Amygdala (tissue), 56 donors: ENCODE results near the gene MTSS2.

ENCODE experiments used
- DNase-seq, 56 donors: peaks; one replicate each; lab custom pipeline; 2025; lab: John Stamatoyannopoulos, UW

Gene MTSS2, protein sequence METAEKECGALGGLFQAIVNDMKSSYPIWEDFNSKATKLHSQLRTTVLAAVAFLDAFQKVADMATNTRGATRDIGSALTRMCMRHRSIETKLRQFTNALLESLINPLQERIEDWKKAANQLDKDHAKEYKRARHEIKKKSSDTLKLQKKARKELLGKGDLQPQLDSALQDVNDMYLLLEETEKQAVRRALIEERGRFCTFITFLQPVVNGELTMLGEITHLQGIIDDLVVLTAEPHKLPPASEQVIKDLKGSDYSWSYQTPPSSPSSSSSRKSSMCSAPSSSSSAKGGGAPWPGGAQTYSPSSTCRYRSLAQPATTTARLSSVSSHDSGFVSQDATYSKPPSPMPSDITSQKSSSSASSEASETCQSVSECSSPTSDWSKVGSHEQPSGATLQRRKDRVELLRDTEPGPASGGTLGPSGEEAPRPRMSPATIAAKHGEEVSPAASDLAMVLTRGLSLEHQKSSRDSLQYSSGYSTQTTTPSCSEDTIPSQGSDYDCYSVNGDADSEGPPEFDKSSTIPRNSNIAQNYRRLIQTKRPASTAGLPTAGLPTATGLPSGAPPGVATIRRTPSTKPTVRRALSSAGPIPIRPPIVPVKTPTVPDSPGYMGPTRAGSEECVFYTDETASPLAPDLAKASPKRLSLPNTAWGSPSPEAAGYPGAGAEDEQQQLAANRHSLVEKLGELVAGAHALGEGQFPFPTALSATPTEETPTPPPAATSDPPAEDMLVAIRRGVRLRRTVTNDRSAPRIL

DNA sequence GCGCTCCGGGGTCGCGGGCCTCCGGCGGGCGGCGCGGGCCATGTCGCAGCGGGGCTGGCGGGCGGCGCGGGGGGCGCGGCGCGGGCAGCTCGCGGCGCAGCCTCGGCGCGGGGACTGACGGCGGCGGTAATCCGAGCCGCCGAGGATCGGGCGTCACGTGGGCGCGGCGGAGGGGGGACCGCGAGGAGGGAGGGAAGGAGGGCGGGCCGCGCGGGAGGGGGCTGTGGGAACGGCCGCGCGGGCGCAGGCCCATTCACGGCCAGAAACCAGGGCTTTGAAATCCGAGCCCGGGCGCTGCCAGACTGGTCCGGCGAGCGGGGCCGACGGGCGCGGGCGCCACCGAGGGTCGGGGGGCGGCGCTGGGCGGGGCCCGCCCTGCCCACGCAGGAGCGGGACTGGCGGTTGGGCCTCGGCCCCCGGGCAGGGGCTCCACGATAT, at the start of gene MTSS2:
Gene MTSS2, minus strand, starts transcription at position 116 of the 438 bp plus-strand sequence. CDS start 262 bp downstream, outside the sequence.
- peak in 52 of 56 donors; percentile 19 to 90 (median 74) for DNase-seq

DNA sequence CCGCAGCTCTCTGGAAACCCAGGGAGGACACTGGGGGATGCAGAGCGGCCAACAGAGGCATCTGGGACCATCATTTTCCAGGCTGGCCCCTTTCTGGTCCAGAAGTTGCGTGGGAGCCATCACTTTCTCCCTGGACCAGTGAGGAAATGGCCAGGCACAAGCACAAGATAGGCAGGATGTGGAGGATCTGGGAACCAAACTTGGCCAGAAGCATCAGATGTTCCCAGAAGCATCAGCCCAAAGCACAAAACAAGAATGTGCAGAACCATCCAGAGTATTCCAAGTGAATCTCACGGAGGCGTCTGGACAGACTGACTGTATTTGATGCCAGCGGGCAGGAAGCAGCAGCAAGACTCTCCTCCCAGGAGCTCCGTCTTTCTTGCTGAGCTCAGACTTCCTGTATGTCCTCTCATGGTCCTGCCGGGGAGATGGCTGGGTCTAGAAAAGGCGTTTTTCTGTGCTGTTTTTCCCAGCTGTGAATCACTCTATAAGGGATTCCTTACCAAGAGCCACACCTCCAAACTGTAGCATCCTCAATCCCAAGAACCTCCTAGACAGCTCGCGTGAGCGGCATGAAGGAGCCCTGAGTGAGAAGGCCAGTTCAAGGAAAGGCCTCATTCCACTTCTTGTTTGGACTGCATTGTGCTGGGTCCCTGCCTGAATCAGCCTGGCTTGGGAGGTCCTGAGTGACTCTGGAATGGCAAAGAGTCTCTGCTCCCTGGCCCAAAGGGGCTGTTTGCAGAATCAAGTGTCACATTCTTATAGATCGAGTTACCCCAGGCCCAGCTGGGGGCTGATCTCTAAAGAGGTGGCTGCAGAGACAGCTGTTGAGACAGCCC, 49.5 kb upstream of the MTSS2 start:
- DNase-seq, result no peak

DNA sequence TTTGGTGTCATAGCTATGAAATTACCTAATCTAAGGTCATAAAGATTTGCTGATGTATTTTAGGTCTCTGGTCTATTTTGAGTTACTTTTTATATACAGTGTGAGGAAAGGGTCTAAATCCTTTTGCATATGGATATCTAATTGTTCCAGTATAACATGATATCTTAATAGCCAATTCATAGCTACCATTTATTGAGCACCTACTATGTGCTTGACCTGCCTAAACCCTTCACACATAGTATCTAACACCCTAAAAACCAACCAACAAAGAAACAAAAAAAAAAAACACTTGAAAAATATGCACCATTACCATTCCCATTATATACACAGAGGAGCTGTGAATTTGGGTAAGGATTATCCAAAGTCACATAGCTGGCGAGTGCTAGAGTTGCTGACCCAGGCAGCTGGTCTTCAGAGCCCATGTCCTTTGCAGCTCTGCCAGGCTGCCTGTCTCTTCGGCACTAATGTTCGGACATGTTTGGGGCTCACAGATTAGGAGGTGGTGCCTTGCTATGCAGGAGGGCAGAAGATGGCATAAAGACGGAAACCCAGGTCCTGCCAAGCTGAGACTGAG, 48.8 kb upstream of the MTSS2 start:
- no peak for DNase-seq

DNA sequence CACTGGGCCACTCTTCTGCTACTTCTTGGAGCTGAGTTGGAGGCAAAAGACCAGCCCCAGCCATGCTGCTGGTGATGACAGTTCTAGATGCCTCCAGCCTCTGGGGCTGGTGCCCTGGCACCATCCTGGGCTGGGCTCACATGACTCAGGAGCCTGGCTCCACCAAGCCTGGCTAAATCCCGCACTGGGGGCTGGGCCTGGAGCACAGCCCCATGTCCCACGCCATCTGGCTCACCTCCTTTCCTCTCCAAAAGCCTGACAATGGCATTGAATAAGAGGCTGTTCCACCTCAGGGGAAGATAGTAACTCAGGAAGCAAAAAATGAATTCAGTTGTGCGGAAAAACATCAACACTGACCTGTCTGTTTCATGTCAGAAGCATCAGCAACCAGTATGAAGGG, 45.1 kb upstream of the MTSS2 start:
- DNase-seq, result peak in 18 of 56 donors; percentile 10 to 55 (median 20)

DNA sequence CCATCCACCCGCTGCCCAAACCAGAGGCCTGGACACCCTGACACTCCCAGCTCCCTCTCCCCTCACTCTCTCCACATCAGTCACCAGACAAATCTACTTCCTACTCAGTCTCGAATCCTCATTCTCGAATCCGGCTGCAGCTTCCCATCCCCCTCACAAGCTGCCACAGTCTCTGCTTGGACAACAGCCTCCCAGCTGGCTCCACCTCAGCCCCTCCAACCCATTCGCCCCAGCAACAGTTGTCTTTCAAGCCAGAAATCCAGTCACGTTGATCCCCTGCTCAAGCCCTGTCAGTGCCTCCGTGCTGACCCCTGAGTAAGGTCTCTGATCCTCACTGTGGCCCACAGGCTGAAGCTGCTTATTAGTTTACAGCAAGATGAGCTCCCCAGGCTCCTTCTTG, 44.2 kb upstream of the MTSS2 start:
- DNase-seq, result peak in 34 of 56 donors; percentile 13 to 66 (median 32)

DNA sequence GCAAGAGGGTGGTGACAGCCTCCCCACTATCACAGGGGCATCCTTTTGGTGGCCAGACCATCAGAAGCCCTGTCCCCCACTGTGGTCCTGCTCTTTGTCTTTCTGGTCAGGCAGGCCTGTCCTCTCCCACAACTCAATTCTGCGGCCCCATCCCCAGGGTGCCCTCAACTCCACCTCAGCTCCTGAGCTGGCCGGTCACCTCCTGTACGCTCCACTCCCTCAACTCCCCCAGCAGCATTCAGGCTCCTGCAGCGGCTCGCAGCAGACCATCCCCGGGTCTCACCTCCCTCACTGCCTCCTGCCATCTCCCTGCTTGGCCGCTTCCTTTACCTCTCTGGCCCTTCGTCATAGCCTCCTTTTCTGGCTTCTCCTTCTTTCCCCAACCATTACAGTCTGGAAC, 43.4 kb upstream of the MTSS2 start:
- DNase-seq, result no peak

DNA sequence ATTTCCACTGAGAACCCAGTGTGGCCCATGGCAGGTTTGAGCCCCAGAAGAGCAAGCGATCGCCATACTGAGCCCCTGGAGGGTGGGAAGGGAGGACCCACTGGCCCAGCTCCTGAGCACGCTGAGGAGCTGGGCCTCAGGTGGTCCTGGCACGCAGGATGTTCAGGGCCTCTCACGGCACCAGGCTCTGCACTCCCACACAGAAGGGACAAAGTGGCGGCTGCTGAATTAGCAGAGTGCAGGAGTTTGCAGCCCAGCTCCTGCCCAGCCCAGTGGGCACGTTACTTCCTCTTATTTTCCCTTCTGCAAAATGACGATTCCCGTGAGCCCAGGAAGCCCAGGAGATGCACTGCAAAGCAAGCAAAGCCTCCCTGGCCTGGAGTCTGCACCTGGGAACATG, 42.3 kb upstream of the MTSS2 start:
- no peak for DNase-seq

DNA sequence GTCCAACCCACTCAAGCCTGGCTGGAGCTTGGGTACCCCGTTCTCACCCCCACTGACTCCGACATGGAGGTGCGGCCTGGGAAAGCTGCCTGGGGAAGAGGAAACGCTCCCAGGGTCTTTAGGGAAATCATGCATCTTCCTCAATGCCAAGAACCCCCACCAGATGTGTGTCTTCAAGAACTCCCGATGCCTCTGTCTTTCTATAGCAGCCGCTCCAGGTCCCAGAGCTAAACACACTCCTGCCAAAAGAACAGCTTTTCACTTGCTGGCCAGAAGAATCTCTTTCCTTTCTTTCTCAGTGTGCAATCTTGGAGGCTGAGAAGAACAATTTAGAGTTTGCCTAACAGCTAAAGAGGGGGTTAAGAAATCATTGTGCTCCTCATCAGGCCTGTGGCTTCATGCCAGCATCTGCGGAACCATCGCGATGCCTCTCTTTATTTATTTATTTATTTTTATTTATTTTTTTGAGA, 41.1 kb upstream of the MTSS2 start:
- no peak for DNase-seq

DNA sequence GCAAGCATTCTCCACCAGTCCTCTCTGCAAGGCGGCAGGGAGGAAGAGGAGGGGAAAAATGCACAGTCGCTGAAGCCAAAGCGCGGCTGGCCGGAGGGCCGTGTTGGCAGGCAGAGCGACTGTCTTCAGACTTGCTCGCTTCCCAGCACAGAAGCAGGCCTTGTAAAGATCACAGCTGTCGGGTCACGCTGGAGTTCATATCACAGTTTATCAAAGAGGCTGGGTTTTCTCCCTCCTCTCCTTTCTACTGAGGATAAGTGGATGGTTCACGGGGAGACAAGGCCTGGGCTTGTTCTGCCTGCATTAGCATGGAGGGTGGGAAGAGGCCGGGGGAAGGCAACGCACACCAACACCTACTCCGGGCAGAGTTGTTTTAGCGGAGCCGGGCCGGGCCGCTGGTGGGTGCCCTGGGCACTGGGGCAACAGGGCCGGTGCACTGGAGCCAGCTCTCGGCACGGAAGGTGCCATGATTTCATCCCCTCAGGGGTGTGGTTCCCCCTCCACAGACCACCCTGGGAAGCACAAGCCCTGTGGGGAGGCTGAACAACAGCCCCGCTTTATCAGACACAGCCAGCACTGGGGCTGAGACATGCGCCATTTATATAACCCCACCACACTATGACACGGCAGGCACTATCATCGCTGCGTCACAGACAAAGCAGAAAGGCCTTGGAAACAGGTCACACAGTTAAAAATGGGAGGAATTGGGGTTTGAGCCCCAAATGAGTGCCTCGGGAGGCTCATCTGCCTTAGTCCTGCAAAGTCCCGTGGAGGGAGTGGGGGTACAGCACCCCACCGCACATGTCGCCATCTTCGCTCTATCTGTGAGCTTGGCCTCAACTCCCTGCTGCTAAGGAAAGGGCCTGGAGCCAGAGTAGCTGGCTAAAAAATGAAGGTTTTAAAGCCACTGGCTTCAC, 40.3 kb upstream of the MTSS2 start:
- peak in 54 of 56 donors; percentile 17 to 93 (median 78) for DNase-seq

DNA sequence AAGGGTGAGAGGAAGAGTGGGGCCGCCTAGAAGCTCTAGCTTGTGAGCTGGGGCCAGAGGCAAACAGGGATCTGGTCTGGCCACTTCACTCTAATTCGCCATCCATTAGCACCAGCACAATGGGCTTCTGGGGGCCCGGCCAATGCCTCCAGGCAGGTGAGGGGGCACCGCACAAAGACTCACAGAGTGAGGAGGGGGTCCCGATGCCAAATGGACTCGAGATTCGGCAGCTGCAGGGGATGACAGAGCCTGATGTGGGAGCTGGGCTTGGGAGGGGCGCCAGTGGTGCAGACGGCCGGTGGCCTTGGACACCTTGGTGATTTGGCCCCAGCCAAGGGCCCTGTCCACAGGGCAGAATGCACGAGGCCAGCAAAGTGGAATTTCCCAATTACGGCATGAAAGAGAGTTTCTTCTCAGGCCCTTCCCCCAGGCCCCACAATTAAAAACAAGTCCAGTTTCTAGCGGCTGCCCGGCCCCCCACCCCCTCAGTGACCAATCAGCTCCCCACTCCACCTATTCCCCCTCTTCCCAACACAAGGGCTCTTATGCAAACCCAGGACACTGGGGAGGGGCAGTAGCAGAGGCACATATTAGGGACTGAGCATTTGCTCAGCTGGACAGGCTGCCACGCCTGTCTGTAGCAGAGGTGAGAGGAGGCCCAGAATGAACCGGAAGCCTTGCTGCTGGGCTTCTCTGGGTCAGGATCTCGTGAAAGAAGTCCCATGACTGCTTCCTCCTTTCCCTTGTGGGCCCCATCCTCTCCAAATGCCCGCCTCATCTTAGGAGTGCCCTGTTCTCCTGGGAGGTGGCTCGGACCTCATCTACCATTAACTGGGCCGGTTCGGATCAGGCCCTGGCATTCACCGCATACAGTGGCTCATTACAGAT, 39.4 kb upstream of the MTSS2 start:
- DNase-seq, result peak in 30 of 56 donors; percentile 43 to 87 (median 65)

DNA sequence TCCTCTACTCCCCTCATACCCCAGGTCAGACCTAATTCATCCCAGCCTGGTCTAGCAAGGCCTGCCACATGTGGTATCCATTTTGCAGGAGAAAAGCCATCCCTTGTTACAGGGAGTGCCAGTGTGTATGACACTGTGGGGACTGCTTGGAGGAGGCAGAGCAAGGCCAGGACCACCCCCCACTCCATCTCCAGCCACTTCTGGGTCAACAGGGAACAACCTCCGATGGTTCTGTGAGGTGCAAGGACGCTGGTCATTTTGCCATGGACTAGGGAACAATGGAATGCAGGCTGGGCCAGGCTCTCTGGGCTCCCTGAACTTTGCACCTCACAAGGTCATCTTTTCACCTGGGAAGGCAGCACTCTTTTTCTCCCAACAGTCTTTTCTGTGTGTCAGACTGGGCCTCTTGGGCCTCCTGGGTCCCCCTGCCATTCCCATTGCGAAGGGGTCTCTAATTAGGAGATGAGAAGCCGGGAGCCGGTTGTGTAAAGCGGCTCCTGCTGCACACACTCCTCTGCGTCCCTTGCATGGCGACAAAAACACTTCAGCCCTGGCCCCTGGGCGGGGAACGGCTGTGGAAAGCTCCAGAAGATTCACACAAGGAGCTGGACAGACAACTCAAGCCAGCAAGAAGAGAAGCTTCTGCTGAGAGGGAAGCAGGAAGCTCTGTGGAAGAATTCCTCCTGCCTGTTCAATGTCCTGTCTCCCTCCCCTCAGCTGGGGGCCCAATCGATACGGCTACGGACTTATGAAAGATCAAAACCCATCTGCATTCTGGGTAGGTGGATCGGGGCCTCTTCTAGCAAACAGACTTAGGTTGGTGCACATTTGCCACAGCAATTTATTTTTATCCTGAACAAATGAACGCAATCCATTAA, 38.5 kb upstream of the MTSS2 start:
- no peak for DNase-seq

DNA sequence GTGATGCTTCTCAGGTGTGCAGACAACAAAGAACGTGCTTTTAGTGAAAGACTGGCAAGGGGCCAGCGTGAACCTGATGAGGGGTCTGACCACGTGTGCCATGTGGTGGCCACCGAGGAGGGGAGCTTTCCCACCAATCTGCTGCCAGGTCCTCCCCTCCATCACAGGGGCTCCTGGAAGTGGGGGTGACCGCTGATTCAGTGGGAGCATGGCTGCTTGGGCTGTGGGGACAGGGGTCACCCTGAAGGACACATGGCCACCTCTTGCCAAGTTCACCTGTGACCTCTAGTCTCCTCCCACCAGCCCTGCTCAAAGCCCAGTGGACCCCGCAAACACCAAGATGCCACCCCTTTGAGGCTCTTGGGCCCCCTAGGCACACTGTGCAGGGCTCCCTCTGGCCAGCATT, 37.9 kb upstream of the MTSS2 start:
- no peak for DNase-seq

DNA sequence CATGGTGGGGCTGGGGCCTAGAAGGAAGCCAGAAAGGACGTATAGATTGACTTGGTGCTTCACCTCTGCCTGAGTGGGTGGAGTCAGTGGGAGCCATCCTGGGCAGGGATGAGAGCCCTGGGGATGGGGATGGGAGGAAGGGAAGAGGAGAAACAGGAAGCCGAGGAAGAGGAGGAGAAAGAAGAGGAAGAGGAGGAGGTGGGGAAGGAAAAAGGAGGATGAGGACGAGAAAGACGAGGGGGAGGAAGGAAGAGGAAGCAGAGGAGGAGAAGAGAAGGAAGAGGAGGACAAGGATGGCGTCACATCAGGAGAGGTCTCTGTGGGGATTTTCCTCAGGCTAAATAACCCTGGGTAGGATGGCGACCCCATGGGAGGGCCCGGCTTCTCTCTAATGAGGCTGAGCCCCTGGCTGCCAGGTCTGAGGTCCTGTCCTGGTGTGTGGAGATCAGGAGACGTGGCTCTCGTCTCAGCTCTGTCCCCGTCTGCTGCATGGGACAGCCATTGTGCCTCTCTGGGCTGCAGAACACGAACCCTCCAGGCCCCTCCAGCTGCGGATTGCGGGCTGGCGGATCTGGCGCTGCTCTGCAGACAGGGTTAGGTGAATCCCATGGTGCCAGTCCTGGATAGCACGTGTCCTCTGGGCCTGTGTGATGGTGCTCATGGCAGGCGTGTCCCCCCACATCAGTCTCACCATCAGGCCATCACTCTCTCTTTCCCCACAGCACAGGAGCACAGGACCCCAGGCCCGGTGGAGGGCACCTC, 35.5 kb upstream of the MTSS2 start:
- no peak for DNase-seq

DNA sequence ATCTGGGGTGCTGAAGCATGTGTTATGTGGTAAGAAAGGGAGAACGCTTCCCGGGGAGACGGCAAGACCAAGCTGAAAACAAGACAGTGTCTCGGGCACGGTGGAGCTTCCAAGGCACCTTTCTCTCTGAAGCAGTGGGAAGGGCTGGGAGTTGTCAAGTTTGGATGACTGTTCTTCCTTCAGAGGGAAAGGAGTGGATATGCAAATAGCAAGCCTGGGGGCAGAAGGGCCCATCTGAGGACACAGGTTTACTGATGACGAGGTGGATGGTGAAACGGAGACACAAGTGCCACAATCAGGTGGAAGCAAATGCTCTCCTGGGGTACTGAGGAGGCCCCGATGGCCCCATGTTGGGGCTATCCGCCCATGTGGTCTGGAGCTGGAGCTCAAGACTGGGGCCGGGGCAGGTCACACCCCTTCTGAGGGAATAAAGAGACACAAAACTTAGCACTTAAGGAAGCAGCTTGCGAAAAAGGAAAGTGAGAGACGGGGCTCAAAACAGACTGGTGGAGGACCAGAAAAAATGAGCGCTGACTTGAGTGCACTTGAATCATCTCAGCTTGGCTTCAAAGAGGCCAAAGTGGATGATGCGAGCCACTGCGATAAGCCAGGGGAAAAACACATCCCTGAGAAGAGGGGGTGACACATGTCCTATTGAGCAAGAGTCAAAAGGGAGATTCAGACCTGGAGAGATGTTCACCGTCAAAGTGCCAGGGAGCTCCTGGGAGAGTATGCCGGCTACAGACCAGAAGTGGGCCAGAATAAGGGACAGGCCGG, 34.8 kb upstream of the MTSS2 start:
- DNase-seq, result no peak

DNA sequence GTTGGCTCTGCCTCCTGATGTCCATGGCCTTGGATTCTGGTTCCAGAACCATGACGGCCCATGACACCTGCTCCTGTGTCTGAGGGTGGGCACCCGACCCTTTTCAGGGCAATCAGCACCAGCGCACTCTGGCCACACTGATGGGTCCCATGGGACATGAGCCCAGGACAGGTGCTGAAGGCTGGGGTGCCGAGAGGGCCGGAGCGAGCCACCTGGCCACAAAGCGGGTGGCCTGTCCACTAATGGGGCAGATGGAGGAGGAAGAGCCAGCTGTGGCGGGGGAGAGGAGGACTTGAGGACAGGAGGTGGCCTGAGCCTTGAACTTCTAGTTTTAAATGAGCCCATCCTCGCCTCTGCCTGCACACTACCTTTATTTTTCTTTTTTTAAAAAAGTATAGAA, 31.2 kb upstream of the MTSS2 start:
- no peak for DNase-seq
